Ovary (tissue), 9 donors: ENCODE data around the gene MCU. TPM values are rescaled to one million over a fixed set of nuclear protein-coding genes. Genes with fewer than 3 reads are reported as not detected.

Experiments
- DNase-seq, 5 donors: peaks; one replicate each; pipeline ENCODE4 v3.0.0-alpha.2; 2019 to 2020
- H3K27ac ChIP-seq, 2 donors: fragments of 200-600 bp; one replicate each; pipeline versions ENCODE4 v1.5.1 to v1.8.0; 2019 to 2022
- H3K27me3 ChIP-seq: fragments of 200-600 bp; one replicate; pipeline ENCODE4 v1.8.0; 2022
- H3K36me3 ChIP-seq: fragments of 200-600 bp; sonication (generic); one replicate; pipeline ENCODE4 v1.5.1; 2019
- H3K4me1 ChIP-seq: one replicate; pipeline ENCODE4 v1.8.1; 2013; ENCODE audit warnings: mild to moderate bottlenecking, moderate library complexity; ENCODE audit not compliant: insufficient read depth
- H3K4me3 ChIP-seq: fragments of 200-600 bp; sonication (generic); one replicate; pipeline ENCODE4 v1.5.1; 2017
- H3K9me3 ChIP-seq, 2 donors: fragments of 200-600 bp in 1 of 2; sonication (generic) in 1 of 2; one replicate each; pipeline versions ENCODE4 v1.5.1 to v1.8.1; 2013 to 2019; ENCODE audit warnings: mild to moderate bottlenecking in 1 of 2, moderate library complexity in 1 of 2
- EP300 ChIP-seq: sonication (generic); formaldehyde crosslinking; IDR thresholded peaks from one replicate; pipeline ENCODE4 v1.6.1; 2017; ENCODE audit warnings: antibody characterized with exemption
- POLR2A ChIP-seq: fragments of 450-650 bp; IDR thresholded peaks from one replicate; pipeline ENCODE4 v1.6.1; 2017; ENCODE audit warnings: antibody characterized with exemption, mild to moderate bottlenecking, moderate library complexity
- WGBS, 3 donors: extraction: QIAGEN DNeasy Blood & Tissue Kit in 1 of 3; methylation state at CpG; one replicate each; pipeline versions ENCODE4 v1.1.5 to v1.1.7; 2013 to 2017; 5-methylcytosine and 5-hydroxymethylcytosine counted together
- intact Hi-C, 4 donors: fragments of 100-400 bp; cut with DNase I; formaldehyde crosslinking; loops; one replicate each; pipeline versions ENCODE4 v1.11.0 to v1.15.1; 2022 to 2023
- polyA plus RNA-seq, 2 donors: library from polyadenylated mRNA; stranded (reverse); fragments of 200-250 nt in 1 of 2; fragments of 350-450 nt in 1 of 2; fragmentation: Illumina TruSeq in 1 of 2; extraction: RNeasy Lipid Tissue Mini Kit (QIAGEN cat#74804) in 1 of 2; gene quantifications; one replicate each; pipeline ENCODE4 v1.2.3, GENCODE V29; 2013 to 2014
- total RNA-seq, 7 donors: library from RNA; depleted of rRNA in 2 of 7; stranded (reverse); fragments of >200 nt in 2 of 7; fragmentation: NEBNext Ultra II Directional in 3 of 7; extraction: Animal tissue kit (Norgen Biotek cat#: 25700) in 3 of 7; gene quantifications; one replicate each; pipeline versions ENCODE4 v1.1.0 to v1.2.4, GENCODE V29; 2016 to 2023
- TF ChIP-seq, protein P1 (sequence below), 3 donors: fragments of 450-650 bp in 2 of 3; fragments of 200-600 bp in 1 of 3; IDR thresholded peaks; one replicate each; pipeline versions ENCODE4 v1.5.1 to v1.8.0; 2016 to 2022; ENCODE audit warnings: antibody characterized with exemption in 3 of 3, mild to moderate bottlenecking in 1 of 3
- donor health status: DM: no; HTN: no; CAD: no; lungs with moderate emphysema.
- donor health status: DM: no; HTN: no; CAD: no.
- donor health status: Bipolar disorder and iron deficiency.
- donor health status: DM: yes; HTN: yes; CAD: no.
- donor health status: DM: no; HTN: no; CAD: no.
- donor health status: DM: yes; HTN: yes; CAD: no.

MCU gene
- total and polyA plus RNA-seq, 9 donors, result 10.3 to 27.1 (median 12.8) TPM

DNA sequence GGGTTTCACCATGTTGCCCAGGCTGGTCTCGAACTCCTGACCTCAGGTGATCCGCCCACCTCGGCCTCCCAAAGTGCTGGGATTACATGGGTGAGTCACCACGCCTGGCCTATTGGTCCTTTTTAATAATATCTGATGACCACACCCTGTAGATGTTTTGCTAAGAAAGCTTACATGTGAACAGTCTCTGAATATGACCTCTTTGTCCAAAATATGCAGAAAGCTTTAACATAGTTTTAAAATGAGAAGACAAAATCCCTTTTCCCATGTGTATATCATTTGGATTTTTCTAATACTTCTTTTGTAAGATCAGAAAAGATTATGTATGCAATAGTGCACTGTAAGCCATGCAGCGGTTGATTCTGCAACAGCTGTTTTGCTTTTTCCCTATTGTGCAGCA is 38.5 kb downstream of the MCU start:
- Histone ChIP-seq H3K9me3 (no peaks in the 10 kb centered on the region), H3K27ac (no peak overlapping the region), H3K4me3 (no peak overlapping the region), H3K36me3 (no peaks in the 10 kb centered on the region), H3K4me1 (peaks cover 3% of the 10 kb centered on the region), H3K27me3 (no peaks in the 10 kb centered on the region)
- no peak for TF ChIP-seq POLR2A
- TF ChIP-seq, protein P1, sequence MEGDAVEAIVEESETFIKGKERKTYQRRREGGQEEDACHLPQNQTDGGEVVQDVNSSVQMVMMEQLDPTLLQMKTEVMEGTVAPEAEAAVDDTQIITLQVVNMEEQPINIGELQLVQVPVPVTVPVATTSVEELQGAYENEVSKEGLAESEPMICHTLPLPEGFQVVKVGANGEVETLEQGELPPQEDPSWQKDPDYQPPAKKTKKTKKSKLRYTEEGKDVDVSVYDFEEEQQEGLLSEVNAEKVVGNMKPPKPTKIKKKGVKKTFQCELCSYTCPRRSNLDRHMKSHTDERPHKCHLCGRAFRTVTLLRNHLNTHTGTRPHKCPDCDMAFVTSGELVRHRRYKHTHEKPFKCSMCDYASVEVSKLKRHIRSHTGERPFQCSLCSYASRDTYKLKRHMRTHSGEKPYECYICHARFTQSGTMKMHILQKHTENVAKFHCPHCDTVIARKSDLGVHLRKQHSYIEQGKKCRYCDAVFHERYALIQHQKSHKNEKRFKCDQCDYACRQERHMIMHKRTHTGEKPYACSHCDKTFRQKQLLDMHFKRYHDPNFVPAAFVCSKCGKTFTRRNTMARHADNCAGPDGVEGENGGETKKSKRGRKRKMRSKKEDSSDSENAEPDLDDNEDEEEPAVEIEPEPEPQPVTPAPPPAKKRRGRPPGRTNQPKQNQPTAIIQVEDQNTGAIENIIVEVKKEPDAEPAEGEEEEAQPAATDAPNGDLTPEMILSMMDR (IDR thresholded peaks at IDR 0.05), result no peak
- intact Hi-C loops, result no loop called here
- WGBS, 3 donors, result 88 to 94% (median 93%) methylated on average over 5 of the region's 5 CpGs
- no peak for DNase-seq

DNA sequence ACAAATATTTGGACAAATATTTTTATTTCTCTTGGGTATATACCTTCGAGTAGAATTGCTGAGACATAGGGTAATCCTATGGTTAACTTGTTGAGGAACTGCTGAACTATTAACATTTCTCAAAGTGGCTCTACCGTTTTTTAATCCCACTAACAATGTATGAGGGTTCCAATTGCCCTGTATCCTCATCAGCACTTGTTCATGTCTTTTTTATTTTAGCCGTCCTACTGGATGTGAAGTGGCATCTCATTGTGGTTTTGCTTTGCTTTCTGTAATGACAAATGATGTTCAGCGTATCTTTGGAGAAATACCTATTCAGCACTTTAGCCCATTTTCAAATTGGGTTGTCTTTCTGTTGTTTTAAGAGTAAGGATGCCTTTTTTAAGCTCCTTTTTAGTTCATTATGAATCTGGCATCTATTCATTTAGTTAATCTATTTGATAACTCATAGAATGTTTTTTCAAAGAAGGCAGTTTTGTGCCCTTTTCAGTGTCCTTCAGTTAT is 40.0 kb downstream of the MCU start:
- intact Hi-C loops, result no loop called here
- H3K4me3 ChIP-seq, result no peak overlapping the region
- 70 to 82% (median 78%) methylated on average over 4 of the region's 4 CpGs for WGBS, 3 donors
- DNase-seq, result no peak
- no peaks in the 10 kb centered on the region for H3K9me3 ChIP-seq
- no peaks in the 10 kb centered on the region for H3K27me3 ChIP-seq
- no peaks in the 10 kb centered on the region for H3K36me3 ChIP-seq
- no peak overlapping the region for H3K27ac ChIP-seq
- TF ChIP-seq POLR2A (no peak), EP300 (no peak)
- peaks cover 5% of the 10 kb centered on the region for H3K4me1 ChIP-seq

DNA sequence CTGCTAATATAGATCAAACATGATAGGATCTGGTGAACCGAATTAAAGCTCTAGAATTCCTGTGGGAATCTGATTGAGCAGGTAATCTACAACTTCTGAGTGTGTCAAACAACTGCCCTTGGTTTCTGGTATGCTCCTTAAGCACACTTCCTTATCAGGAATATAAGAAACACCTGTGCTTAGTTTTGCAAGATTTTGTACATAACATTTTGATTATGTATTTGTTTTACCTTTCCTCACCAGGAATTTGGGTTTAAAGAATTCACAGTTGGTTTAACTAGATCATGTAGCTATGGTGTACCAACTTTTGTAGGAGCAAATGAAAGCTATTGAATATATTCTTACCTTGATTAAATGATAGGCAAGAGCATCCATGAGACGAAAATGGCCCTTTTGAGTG is 40.6 kb downstream of the MCU start:
- no peak for TF ChIP-seq EP300
- TF ChIP-seq, protein P1 (IDR thresholded peaks at IDR 0.05), result no peak
- no peak for TF ChIP-seq POLR2A

DNA sequence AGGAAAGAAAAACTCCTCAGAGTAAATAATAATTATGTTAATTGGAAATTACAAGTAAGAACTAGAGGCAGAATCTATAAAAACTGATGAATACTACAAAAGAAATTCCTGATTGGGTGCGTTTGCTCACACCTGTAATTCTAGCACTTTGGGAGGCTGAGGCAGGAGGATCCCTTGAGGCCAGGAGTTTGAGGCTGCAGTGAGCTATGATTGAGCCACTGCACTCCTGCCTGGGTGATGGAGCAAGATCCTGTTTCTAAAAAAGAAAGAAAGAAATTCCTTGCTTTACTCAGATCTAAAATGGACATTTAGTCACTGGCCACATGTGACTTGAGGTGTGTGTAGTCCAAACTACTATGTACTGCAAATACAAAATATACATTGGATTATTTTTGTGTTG is 42.0 kb downstream of the MCU start:
- Histone ChIP-seq H3K4me3 (no peak overlapping the region), H3K4me1 (peaks cover 8% of the 10 kb centered on the region), H3K36me3 (no peaks in the 10 kb centered on the region), H3K9me3 (no peaks in the 10 kb centered on the region), H3K27me3 (no peaks in the 10 kb centered on the region), H3K27ac (no peak overlapping the region)
- no peak for TF ChIP-seq POLR2A
- TF ChIP-seq, protein P1 (IDR thresholded peaks at IDR 0.05), result no peak
- no peak for TF ChIP-seq EP300
- 90 to 97% (median 91%) methylated on average over 1 of the region's 1 CpG for WGBS, 3 donors
- intact Hi-C loops, result no loop called here
- DNase-seq, result no peak

More for the DNA sequence above, 40.6 kb downstream of the MCU start:
- intact Hi-C loops, result no loop called here
- H3K9me3 ChIP-seq, result no peaks in the 10 kb centered on the region
- H3K27me3 ChIP-seq, result no peaks in the 10 kb centered on the region
- no peak for DNase-seq
- H3K4me3 ChIP-seq, result no peak overlapping the region
- H3K4me1 ChIP-seq, result peaks cover 7% of the 10 kb centered on the region
- no peaks in the 10 kb centered on the region for H3K36me3 ChIP-seq
- WGBS, 3 donors, result 89 to 91% (median 90%) methylated on average over 2 of the region's 2 CpGs
- no peak overlapping the region for H3K27ac ChIP-seq

DNA sequence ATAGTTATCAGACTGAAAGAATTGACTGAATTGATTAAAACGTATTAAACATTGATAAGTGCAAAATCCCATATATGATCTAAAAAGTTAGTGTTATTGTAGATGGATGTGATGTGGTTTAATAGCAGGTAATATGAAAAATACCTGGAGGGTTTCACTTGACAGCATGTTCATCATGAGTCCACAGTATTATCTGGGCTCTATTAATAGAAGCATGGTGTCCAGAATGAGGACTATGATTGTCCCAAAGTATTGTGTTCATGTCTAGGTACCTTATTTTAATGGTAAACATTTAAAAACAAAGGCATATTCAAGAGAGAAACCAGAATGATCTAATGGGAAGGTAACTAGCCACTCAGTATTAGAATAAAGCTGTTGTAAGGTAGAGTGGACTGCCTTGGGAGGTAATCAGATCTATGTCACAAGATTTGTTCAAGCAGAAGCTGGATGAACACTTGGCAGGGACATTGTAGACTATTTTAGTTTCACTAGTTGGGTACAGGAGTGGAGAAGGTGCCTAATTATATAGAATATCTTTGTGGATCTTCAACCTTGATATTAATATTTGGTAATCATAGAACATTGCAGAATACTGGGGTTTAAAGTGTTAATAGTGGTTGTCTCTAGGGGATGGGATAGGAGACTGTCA is 43.5 kb downstream of the MCU start:
- H3K4me1 ChIP-seq, result peaks cover 8% of the 10 kb centered on the region
- 92 to 100% (median 98%) methylated on average over 1 of the region's 1 CpG for WGBS, 3 donors
- DNase-seq, result no peak
- TF ChIP-seq POLR2A, result no peak
- TF ChIP-seq EP300, result no peak
- TF ChIP-seq, protein P1 (IDR thresholded peaks at IDR 0.05), result no peak
- no peak overlapping the region for H3K4me3 ChIP-seq
- H3K9me3 ChIP-seq, result no peaks in the 10 kb centered on the region
- H3K27ac ChIP-seq, result no peak overlapping the region
- no peaks in the 10 kb centered on the region for H3K27me3 ChIP-seq
- no peaks in the 10 kb centered on the region for H3K36me3 ChIP-seq
- intact Hi-C loops, result no loop called here
